KMS-11 (cell line): ENCODE data around the gene UBASH3B.

Source experiments
- H2AFZ ChIP-seq: fragments of 200-600 bp; sonication (generic); 2 replicates; pipeline ENCODE4 v1.6.1; 2016; ENCODE audit warnings: antibody characterized with exemption, mixed run types, low read depth
- H3K27ac ChIP-seq: fragments of 200-600 bp; sonication (generic); 2 replicates; pipeline ENCODE4 v1.6.1; 2016; ENCODE audit warnings: mild to moderate bottlenecking, mixed run types
- H3K27me3 ChIP-seq: fragments of 200-600 bp; sonication (generic); 2 replicates; pipeline ENCODE4 v1.6.1; 2017; ENCODE audit warnings: mild to moderate bottlenecking, low read depth, mixed run types, moderate library complexity; ENCODE audit not compliant: insufficient read depth
- H3K36me3 ChIP-seq: fragments of 200-600 bp; sonication (generic); 2 replicates; pipeline ENCODE4 v1.6.1; 2017; ENCODE audit warnings: mild to moderate bottlenecking, mixed run types; ENCODE audit not compliant: insufficient read depth
- H3K4me1 ChIP-seq: fragments of 200-600 bp; sonication (generic); 2 replicates; pipeline ENCODE4 v1.6.1; 2016; ENCODE audit warnings: mild to moderate bottlenecking, low read depth, mixed run types; ENCODE audit not compliant: poor library complexity, severe bottlenecking
- H3K4me2 ChIP-seq: fragments of 200-600 bp; sonication (generic); 2 replicates; pipeline ENCODE4 v1.7.0; 2016; ENCODE audit warnings: mild to moderate bottlenecking, mixed run types
- H3K4me3 ChIP-seq: fragments of 200-600 bp; sonication (generic); IDR thresholded peaks from 2 replicates; pipeline ENCODE4 v1.6.1; 2017; ENCODE audit warnings: low read depth, low read length, mixed read lengths; ENCODE audit not compliant: insufficient read depth
- H3K79me2 ChIP-seq: fragments of 200-600 bp; sonication (generic); 2 replicates; pipeline ENCODE4 v1.6.1; 2016; ENCODE audit warnings: low read depth, mixed run types; ENCODE audit not compliant: insufficient read depth
- H3K9ac ChIP-seq: fragments of 200-600 bp; sonication (generic); 2 replicates; pipeline ENCODE4 v1.6.1; 2016; ENCODE audit warnings: mild to moderate bottlenecking, mixed run types
- H4K20me1 ChIP-seq: fragments of 200-600 bp; sonication (generic); 2 replicates; pipeline ENCODE4 v1.6.1; 2016; ENCODE audit warnings: mild to moderate bottlenecking, mixed run types; ENCODE audit not compliant: insufficient read depth
- TF ChIP-seq, protein P1 (sequence below): fragments of 200-600 bp; sonication (generic); conservative IDR thresholded peaks from 2 replicates; pipeline ENCODE4 v1.6.1; 2017; ENCODE audit warnings: low read depth, mild to moderate bottlenecking, antibody characterized with exemption, low read length, moderate library complexity, mixed read lengths

Gene UBASH3B

GRCh38 chr11:122625976-122626665 lies 29.4 kb upstream of the UBASH3B start:
- Histone ChIP-seq H3K27ac (no peak overlapping the region), H3K79me2 (no peaks in the 10 kb centered on the region), H3K4me3 (no peak overlapping the region), H3K27me3 (no peaks in the 10 kb centered on the region), H2AFZ (no peak overlapping the region), H3K4me2 (no peak overlapping the region), H4K20me1 (no peaks in the 10 kb centered on the region), H3K9ac (no peak overlapping the region), H3K36me3 (no peaks in the 10 kb centered on the region), H3K4me1 (no peaks in the 10 kb centered on the region)
- TF ChIP-seq, protein P1, sequence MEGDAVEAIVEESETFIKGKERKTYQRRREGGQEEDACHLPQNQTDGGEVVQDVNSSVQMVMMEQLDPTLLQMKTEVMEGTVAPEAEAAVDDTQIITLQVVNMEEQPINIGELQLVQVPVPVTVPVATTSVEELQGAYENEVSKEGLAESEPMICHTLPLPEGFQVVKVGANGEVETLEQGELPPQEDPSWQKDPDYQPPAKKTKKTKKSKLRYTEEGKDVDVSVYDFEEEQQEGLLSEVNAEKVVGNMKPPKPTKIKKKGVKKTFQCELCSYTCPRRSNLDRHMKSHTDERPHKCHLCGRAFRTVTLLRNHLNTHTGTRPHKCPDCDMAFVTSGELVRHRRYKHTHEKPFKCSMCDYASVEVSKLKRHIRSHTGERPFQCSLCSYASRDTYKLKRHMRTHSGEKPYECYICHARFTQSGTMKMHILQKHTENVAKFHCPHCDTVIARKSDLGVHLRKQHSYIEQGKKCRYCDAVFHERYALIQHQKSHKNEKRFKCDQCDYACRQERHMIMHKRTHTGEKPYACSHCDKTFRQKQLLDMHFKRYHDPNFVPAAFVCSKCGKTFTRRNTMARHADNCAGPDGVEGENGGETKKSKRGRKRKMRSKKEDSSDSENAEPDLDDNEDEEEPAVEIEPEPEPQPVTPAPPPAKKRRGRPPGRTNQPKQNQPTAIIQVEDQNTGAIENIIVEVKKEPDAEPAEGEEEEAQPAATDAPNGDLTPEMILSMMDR = no peak

DNA sequence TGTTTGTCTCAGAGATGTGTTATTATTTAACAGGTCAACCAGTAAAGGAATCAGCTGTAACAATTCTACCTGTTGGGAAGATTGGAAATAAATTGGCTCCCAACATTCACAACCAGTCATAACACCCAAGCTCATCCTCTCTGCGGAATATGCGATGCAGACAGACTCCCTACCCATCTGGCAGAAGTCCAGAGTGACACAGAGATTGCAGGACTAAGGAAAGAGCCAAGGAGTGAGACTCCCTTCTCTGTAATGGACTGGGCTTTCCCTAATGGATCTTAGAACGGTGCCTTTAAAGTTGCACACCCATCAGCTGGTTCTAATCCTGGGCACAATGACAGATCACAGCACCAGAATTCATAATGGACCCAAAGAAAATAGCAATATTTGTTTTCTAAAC lies 27.8 kb upstream of the UBASH3B start:
- H3K4me3 ChIP-seq = no peak overlapping the region
- no peaks in the 10 kb centered on the region for H4K20me1 ChIP-seq
- H3K4me2 ChIP-seq = no peak overlapping the region
- no peak overlapping the region for H2AFZ ChIP-seq
- H3K36me3 ChIP-seq = no peaks in the 10 kb centered on the region
- H3K79me2 ChIP-seq = no peaks in the 10 kb centered on the region
- H3K9ac ChIP-seq = no peak overlapping the region
- H3K4me1 ChIP-seq = no peaks in the 10 kb centered on the region
- no peak overlapping the region for H3K27ac ChIP-seq
- H3K27me3 ChIP-seq = no peaks in the 10 kb centered on the region
- TF ChIP-seq, protein P1 = no peak

DNA sequence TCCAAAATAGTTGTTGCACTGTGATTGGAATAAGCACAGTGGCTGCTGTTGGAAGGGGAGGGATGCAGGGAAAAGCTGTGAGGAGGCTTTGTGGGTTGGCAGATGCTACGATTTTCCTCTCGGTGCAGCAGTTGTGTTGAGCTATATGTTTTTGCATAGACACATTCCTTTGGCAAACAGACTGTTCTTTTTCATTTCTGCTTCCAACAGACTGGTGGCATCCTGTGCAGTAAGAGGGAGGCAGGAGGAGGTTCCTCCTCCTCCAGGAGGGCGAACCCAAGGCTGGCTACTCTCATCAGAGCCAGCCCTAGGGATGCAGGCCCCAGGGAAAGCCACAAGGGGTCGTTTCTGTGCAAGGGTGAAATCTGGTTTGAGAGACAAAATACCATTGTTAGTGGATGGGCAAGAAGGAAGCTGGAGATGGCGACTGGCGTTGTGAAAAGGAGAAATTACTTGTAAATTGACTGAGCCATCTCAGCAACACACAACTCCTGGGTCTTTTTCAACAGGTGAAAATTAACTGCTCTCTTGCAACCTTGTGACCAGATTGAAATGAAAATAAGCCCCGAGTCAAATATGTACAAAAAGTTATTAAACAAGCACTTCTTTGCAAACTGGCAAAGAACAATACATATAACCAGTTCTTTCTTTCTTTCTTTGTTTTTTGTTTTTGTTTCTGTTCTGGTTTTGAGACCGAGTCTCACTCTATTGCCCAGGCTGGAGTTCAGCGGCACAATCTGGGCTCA lies 26.5 kb upstream of the UBASH3B start:
- Histone ChIP-seq H3K4me2 (no peak overlapping the region), H4K20me1 (no peaks in the 10 kb centered on the region), H3K79me2 (no peaks in the 10 kb centered on the region), H2AFZ (no peak overlapping the region), H3K4me1 (no peaks in the 10 kb centered on the region), H3K9ac (no peak overlapping the region), H3K4me3 (no peak overlapping the region), H3K27me3 (no peaks in the 10 kb centered on the region), H3K36me3 (no peaks in the 10 kb centered on the region), H3K27ac (no peak overlapping the region)
- TF ChIP-seq, protein P1 = peak; percentile 73

- no peaks in the 10 kb centered on the region for H3K4me1 ChIP-seq
- no peak overlapping the region for H3K4me2 ChIP-seq
- TF ChIP-seq, protein P1 = no peak
- H3K27ac ChIP-seq = no peak overlapping the region
- H3K9ac ChIP-seq = no peak overlapping the region
- H3K27me3 ChIP-seq = no peaks in the 10 kb centered on the region
- no peaks in the 10 kb centered on the region for H3K36me3 ChIP-seq
- no peaks in the 10 kb centered on the region for H4K20me1 ChIP-seq
- no peak overlapping the region for H3K4me3 ChIP-seq
- H3K79me2 ChIP-seq = no peaks in the 10 kb centered on the region
- H2AFZ ChIP-seq = no peak overlapping the region
Measured at GRCh38 chr11:122632181-122632824, 23.2 kb upstream of the UBASH3B start.
